Effector memory CD8-positive, alpha-beta T cell (primary cell): ENCODE results near the gene ARID5B.

Experiments used
- ATAC-seq: fragments of 150-1000 bp; cut with Tn5 transposase; replicated peaks from 2 replicates; pipeline ENCODE4 v1.10.0; 2021; ENCODE audit warnings: mild to moderate bottlenecking, moderate library complexity
- DNase-seq, 3 experiments: peaks; one replicate each; pipeline ENCODE4 v3.0.0; 2021
- H3K27ac Mint-ChIP-seq, 2 donors: one replicate each; pipeline ENCODE4 v1.8.0; 2022; ENCODE audit warnings: mild to moderate bottlenecking in 2 of 2, mixed read lengths in 2 of 2, moderate library complexity in 2 of 2
- H3K27me3 Mint-ChIP-seq, 2 donors: one replicate each; pipeline ENCODE4 v1.8.0; 2022; ENCODE audit warnings: mixed read lengths in 2 of 2
- H3K36me3 Mint-ChIP-seq: one replicate; pipeline ENCODE4 v1.8.0; 2022; ENCODE audit warnings: mild to moderate bottlenecking, moderate library complexity, mixed read lengths; ENCODE audit not compliant: insufficient read depth
- H3K4me1 Mint-ChIP-seq, 2 donors: one replicate each; pipeline ENCODE4 v1.8.0; 2022; ENCODE audit warnings: low read depth in 2 of 2, mixed read lengths in 2 of 2
- H3K4me3 Mint-ChIP-seq, 2 donors: one replicate each; pipeline ENCODE4 v1.8.0; 2022; ENCODE audit warnings: mild to moderate bottlenecking in 2 of 2, mixed read lengths in 2 of 2, moderate library complexity in 2 of 2
- H3K9me3 Mint-ChIP-seq, 2 donors: one replicate each; pipeline ENCODE4 v1.8.0; 2022; ENCODE audit warnings: mixed read lengths in 2 of 2

Gene ARID5B

DNA sequence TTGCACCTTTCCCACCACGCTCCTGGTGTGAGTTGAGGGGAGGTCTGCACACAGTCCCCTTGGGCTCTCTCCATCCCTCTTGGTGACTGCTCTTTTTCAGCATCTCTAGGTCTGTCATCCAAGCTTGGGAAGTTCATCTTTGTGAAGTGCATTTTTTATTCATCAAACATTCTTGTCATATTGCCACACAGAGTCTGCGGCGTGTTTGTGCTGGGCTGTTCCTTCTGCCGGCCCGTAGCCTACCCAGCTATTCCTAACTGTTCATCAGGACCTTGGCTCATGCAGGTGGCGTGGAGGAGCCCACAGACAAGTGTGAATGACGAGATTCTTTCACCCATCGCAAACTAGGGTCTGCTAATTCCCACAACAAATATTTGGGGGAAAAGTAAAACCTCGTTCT lies 202.4 kb downstream of the ARID5B start:
- H3K27me3 Mint-ChIP-seq: no peaks in the 10 kb centered on the region
- H3K4me3 Mint-ChIP-seq: no peak overlapping the region
- peaks cover under 1 to 6% of the 10 kb centered on the region in 2 donors for H3K4me1 Mint-ChIP-seq
- ATAC-seq: no peak
- no peaks in the 10 kb centered on the region for H3K36me3 Mint-ChIP-seq
- no peak for DNase-seq
- no peaks in the 10 kb centered on the region for H3K9me3 Mint-ChIP-seq
- no peak overlapping the region for H3K27ac Mint-ChIP-seq

DNA sequence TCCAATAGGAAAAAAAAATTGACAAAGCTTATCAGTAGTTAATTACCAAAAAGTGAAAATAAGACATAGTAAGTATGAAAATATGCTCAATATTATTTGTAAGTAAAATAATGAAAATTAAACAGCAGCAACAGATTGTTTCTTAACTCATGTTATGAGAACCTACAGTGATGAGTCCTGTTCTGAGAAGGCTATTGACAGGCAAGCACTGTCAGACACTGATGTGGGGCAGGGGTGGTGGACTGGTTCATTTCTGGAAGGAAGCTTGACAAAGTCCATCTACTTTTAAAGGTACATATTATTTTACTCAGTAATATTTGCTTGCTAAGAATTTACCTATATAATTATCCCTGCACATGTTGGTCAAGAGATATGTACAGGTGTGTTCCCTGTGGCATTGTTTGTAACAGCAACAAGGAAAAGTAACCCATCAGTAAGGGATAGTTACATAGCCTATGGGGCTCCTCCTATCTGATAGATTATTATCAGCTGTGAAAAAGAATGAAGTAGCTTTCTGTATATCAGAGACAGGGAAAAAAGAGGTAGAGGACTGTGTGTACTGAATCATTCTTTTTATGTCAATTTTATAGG lies 205.5 kb downstream of the ARID5B start:
- ATAC-seq (no peak), DNase-seq (no peak)
- Mint-ChIP-seq H3K4me1 (peaks cover 10 to 15% of the 10 kb centered on the region in 2 donors), H3K4me3 (no peak overlapping the region), H3K9me3 (no peaks in the 10 kb centered on the region), H3K27me3 (no peaks in the 10 kb centered on the region), H3K27ac (no peak overlapping the region), H3K36me3 (no peaks in the 10 kb centered on the region)

DNA sequence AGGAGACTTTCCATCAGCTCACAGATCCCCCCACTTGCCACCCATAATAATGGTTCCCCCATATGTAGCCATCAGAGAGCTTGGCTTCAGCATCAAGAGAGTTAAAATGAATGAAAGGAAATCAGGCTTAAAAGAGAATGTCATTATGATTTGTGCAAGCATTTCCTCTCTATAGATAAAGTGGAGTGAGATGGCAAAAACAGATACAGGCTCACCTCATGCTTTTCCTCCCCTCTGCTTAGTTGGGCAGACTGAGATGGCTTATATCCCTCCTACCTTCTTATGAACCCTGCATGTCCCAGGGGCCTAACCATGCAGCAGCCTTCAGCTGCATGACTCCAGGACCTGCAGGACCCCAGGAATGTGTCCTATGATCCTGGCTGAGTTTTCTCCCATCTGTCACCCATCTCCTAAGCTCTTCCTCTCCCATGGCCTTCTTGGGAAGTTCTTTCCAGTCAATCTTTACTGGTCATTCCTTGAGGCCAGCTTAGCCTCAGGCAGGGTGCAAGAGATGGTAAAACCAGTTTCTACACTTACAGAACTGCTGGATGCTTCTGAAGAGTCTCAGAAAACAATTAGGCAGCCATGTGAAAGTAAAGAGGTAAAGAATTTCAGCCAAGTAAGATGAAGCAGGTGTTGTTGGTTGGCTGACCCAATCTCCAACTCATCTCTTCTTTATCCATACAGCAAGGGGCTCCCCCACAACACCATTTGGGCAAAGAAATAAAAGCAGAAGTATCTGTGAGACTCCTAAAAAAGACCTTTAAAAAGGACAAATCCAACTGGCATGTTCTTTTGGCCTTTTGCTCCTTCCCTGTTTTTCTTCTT lies 207.5 kb downstream of the ARID5B start:
- Mint-ChIP-seq H3K27me3 (no peaks in the 10 kb centered on the region), H3K36me3 (no peaks in the 10 kb centered on the region), H3K27ac (peak overlapping the region in 1 of 2 donors; percentile 15), H3K4me3 (no peak overlapping the region), H3K9me3 (no peaks in the 10 kb centered on the region), H3K4me1 (peaks cover 10 to 15% of the 10 kb centered on the region in 2 donors)
- ATAC-seq: no peak
- no peak for DNase-seq

DNA sequence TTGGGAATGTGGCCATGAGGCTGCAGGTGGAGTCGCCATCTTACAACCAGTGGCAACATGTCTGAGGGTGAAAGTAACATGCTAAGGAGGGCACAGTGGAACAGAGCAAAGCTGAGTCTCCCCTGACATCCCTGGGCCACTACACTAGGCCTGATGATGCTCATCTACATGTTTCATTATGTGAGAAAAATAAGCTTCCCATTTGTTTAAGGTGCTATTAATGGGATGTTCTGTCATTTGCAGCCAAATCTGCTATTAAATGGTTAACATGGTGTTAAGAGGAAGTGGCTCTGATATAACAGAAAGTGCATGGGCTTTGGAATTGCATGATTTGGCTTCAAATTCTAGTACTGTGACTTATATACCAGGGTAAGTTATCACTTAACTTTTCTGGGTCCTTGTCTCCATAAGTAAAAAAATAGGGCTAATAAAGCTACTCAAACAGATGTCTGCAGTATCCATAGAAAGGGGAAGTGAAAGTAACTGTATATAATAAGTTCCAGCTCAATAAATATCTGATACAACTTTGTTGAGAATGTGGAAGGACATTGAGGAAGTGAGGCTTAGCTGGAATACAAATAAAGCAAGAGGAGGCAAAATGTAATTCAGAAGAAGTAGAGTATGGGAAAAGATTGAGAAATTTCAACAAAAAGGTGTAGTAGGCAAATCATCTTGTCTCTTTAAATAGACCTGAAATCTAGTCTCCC lies 208.2 kb downstream of the ARID5B start:
- no peaks in the 10 kb centered on the region for H3K36me3 Mint-ChIP-seq
- no peak for DNase-seq
- no peak overlapping the region for H3K4me3 Mint-ChIP-seq
- peaks cover 10 to 15% of the 10 kb centered on the region in 2 donors for H3K4me1 Mint-ChIP-seq
- H3K9me3 Mint-ChIP-seq: no peaks in the 10 kb centered on the region
- H3K27ac Mint-ChIP-seq: peak overlapping the region in 1 of 2 donors; percentile 15
- H3K27me3 Mint-ChIP-seq: no peaks in the 10 kb centered on the region
- peak; percentile 35 for ATAC-seq

DNA sequence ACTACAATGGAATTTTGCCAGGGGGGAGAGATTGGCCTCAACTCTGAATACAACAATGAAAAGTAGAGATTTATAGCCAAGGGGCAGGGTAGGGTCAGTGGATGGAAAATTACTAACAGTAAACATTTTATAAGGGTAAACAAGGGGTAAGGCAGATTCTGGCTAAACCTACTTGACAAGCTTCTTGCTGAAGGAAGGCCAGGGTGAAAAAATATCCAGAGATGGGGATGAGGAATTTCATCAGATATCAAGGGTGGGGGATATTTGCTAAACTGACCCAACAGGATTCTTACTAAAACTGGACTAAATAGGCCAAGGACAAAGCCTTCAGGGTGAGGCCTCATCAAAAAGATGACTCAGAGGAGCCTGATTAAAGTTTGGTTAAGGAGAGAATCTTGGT lies 210.8 kb downstream of the ARID5B start:
- no peaks in the 10 kb centered on the region for H3K9me3 Mint-ChIP-seq
- no peak overlapping the region for H3K4me3 Mint-ChIP-seq
- H3K4me1 Mint-ChIP-seq: peaks cover 10 to 15% of the 10 kb centered on the region in 2 donors
- H3K36me3 Mint-ChIP-seq: no peaks in the 10 kb centered on the region
- no peaks in the 10 kb centered on the region for H3K27me3 Mint-ChIP-seq
- no peak for ATAC-seq
- no peak for DNase-seq
- H3K27ac Mint-ChIP-seq: no peak overlapping the region

DNA sequence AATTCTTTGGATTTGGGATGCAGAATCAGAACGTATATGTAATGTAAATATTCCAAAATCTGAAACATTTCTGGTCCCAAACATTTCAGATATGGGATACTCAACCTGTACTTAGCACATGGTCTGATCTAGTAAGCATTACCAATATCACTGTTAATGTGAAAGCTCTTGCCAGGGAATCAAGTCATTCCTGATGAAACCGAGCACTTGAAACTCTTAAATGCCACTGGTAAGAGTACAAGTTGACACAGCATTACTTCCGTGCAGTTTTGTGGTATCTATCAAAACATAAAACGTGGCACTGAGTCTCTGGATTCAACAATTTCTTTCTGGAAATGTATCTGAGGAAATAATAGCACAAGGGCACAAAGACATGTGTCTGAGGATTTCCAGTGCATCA lies 211.5 kb downstream of the ARID5B start:
- Mint-ChIP-seq H3K4me3 (no peak overlapping the region), H3K27me3 (no peaks in the 10 kb centered on the region), H3K27ac (no peak overlapping the region), H3K4me1 (peaks cover 10 to 15% of the 10 kb centered on the region in 2 donors), H3K9me3 (no peaks in the 10 kb centered on the region), H3K36me3 (no peaks in the 10 kb centered on the region)
- DNase-seq (no peak), ATAC-seq (no peak)

DNA sequence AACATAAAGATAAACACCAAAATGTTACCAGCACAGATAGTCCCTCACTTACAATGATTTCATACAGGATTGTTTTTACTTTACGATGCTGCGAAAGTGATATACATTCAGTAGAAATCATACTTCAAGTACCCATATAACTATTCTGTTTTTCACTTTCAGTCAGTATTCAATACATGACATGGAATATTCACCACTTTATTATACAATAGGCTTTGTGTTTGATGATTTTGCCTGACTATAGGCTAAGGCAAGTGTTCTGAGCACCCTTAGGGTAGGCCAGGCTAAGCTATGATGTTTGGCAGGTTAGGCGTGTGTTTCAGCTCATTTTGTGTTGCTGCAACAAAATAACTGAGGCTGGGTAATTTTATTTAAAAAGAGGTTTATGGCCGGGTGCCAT lies 212.2 kb downstream of the ARID5B start:
- Mint-ChIP-seq H3K27me3 (no peaks in the 10 kb centered on the region), H3K9me3 (no peaks in the 10 kb centered on the region), H3K27ac (no peak overlapping the region), H3K36me3 (no peaks in the 10 kb centered on the region), H3K4me3 (no peak overlapping the region), H3K4me1 (peaks cover 10 to 11% of the 10 kb centered on the region in 2 donors)
- DNase-seq: no peak
- ATAC-seq: no peak

DNA sequence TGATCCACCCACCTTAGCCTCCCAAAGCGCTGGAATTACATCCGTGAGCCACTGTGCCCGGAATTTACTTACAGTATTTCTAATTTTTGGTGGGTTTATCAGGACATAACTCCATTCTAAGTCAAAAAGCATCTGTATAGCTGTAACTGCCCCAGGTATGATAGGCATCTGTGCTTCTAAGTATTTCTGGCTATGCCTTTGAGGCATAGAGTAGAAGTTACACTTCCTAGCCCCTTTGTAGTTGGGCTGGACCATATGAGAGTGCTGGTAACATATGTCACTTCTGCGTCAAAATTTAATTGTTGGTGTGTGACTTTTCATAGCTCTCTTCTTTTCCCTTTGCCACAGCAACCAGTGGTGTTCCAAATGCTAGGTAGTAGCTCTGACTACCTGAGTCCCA lies 213.8 kb downstream of the ARID5B start:
- ATAC-seq: no peak

DNA sequence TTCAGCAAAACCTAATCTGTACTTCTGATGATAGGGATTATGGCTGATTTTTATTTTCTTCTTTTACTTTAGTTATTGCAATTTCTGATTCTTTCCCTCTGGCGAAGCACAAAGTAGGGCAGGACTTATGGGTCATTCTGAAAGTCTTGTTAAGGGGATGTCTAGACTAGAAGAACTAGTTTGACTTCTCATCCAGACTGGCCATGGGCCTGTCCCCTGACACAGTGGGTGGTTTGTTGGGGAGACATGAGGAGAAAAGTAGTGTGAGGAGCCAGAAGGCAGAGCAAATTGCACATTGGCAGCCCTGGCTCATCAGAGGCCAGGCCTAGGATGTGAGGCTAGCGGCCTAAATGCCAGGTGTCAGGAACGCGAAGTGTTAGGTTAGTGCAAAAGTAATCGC lies 214.3 kb downstream of the ARID5B start:
- H3K4me3 Mint-ChIP-seq: no peak overlapping the region
- H3K36me3 Mint-ChIP-seq: no peaks in the 10 kb centered on the region
- ATAC-seq (no peak), DNase-seq (no peak)
- H3K4me1 Mint-ChIP-seq: no peaks in the 10 kb centered on the region
- no peaks in the 10 kb centered on the region for H3K9me3 Mint-ChIP-seq
- no peaks in the 10 kb centered on the region for H3K27me3 Mint-ChIP-seq
- H3K27ac Mint-ChIP-seq: peak overlapping the region in 1 of 2 donors; percentile 67

More for the DNA sequence above, 213.8 kb downstream of the ARID5B start:
- no peak for DNase-seq
- H3K27me3 Mint-ChIP-seq: no peaks in the 10 kb centered on the region
- no peaks in the 10 kb centered on the region for H3K36me3 Mint-ChIP-seq
- H3K4me3 Mint-ChIP-seq: no peak overlapping the region
- no peaks in the 10 kb centered on the region for H3K4me1 Mint-ChIP-seq
- H3K27ac Mint-ChIP-seq: peak overlapping the region in 1 of 2 donors; percentile 67
- H3K9me3 Mint-ChIP-seq: no peaks in the 10 kb centered on the region

DNA sequence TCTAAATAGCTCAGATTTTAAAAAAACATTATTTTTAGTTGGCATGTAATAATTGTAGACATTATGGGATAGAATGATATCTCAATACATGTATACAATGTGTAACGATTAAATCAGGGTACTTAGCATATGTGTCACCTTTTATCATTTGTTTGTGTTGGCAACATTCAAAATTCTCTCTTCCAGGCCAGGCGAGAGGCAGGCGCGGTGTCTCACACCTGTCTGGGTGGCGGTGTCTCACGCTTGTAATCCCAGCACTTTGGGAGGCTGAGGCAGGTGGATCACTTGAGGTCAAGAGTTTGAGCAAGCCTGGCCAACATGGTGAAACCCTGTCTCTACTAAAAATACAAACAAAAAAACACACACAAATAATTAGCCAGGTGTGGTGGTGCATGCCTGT lies 215.4 kb downstream of the ARID5B start:
- DNase-seq (no peak), ATAC-seq (no peak)
- Mint-ChIP-seq H3K4me3 (no peak overlapping the region), H3K27me3 (no peaks in the 10 kb centered on the region), H3K4me1 (peaks cover 4 to 8% of the 10 kb centered on the region in 2 donors), H3K27ac (no peak overlapping the region), H3K36me3 (no peaks in the 10 kb centered on the region), H3K9me3 (no peaks in the 10 kb centered on the region)

DNA sequence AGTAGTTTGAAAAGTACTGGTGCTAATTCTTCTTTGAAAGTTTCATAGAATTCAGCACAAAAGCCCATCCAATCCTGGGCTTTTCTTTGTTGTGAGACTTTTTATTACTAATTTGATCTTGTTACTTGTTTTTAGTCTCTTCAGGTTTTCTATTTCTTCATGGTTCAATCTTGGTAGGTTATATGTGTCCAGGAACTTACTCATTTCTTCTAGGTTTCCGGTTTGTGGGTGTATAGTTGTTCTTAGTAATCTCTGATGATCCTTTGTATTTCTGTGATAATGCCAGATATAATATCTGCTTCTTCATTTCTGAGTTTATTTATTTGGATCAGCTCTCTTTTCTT lies 219.7 kb downstream of the ARID5B start:
- H3K9me3 Mint-ChIP-seq: peaks cover 0 to 7% of the 10 kb centered on the region in 2 donors
- H3K4me1 Mint-ChIP-seq: peaks cover 4 to 8% of the 10 kb centered on the region in 2 donors
- no peak overlapping the region for H3K4me3 Mint-ChIP-seq
- H3K36me3 Mint-ChIP-seq: no peaks in the 10 kb centered on the region
- peak; percentile 47 for ATAC-seq
- H3K27ac Mint-ChIP-seq: no peak overlapping the region
- H3K27me3 Mint-ChIP-seq: no peaks in the 10 kb centered on the region
- DNase-seq: no peak

DNA sequence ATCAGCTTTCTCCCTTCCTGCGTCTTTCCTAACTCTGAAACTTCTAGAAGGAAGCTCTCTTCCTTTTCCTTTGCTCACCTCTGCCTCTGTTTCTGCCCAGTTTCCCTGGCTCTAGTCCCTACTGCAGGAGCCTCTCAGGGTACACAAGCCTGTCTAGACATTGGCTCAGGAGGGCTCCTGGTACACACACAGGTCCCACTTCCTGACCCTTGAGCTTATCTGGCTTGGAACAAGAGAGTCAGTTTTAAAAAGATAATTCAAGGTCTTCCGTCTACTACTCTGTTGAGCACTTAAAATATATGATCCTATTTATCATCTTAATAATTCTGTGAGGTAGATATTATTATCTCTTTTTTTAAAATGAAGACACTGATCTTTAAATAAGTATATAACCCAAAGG lies 226.5 kb downstream of the ARID5B start:
- no peak for DNase-seq
- Mint-ChIP-seq H3K4me3 (no peak overlapping the region), H3K4me1 (no peaks in the 10 kb centered on the region), H3K27ac (peak overlapping the region in 1 of 2 donors; percentile 33), H3K36me3 (no peaks in the 10 kb centered on the region), H3K9me3 (peaks cover 0 to 3% of the 10 kb centered on the region in 2 donors), H3K27me3 (no peaks in the 10 kb centered on the region)
- no peak for ATAC-seq

DNA sequence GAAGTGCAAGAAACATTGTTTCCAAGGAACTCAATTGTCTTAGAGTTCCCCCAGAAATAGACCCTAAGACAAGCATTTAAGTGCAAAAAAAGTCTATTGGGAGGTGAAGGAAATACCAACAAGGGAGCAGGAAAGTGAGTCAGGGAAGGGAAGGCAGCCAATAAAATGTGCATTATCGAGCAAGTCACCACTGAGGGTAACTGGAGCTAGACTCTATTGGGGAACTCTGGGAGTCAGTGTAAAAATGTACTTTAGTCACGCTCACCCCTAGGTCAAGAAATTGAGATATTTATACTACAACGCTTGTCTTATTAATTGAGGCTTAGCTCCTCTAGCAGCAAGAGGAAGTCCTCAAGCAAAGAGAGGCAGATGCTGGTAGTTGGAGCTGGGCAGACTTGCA lies 229.4 kb downstream of the ARID5B start:
- ATAC-seq (no peak), DNase-seq (no peak)

DNA sequence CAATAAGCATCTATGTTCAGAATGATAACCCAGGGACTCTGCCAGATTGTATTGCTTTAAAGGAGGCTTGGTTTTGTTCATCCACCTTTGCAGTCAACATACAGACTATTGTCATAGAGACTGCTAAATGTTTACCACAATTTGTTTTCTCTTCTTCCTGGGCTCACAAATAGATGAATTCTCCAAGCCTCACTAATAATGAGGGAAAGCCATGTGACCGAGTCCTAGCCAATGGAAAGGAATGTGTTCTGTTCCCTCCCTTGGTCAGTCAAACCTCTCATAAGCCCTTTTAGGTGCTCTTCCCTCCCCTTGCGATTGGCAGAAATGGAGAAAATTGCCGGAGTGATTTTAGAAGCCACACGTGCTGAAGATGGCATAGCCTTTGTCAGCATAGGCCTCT lies 230.2 kb downstream of the ARID5B start:
- H3K4me3 Mint-ChIP-seq: no peak overlapping the region
- H3K36me3 Mint-ChIP-seq: peaks cover 3% of the 10 kb centered on the region
- H3K4me1 Mint-ChIP-seq: peaks cover 0 to 2% of the 10 kb centered on the region in 2 donors
- H3K27me3 Mint-ChIP-seq: no peaks in the 10 kb centered on the region
- peak overlapping the region in 1 of 2 donors; percentile 2 for H3K27ac Mint-ChIP-seq
- peaks cover 0 to 2% of the 10 kb centered on the region in 2 donors for H3K9me3 Mint-ChIP-seq
- ATAC-seq: no peak
- DNase-seq: no peak

More for the DNA sequence above, 229.4 kb downstream of the ARID5B start:
- Mint-ChIP-seq H3K36me3 (no peaks in the 10 kb centered on the region), H3K4me3 (no peak overlapping the region), H3K27me3 (no peaks in the 10 kb centered on the region), H3K27ac (no peak overlapping the region), H3K9me3 (peaks cover 0 to 2% of the 10 kb centered on the region in 2 donors), H3K4me1 (peaks cover 0 to 2% of the 10 kb centered on the region in 2 donors)
